HEK293 (cell line): ENCODE results near the gene TNFAIP2.
A peak's percentile ranks its signal among the peaks of the same experiment; 100 is the strongest.

Experiments
- CTCF ChIA-PET: fragments of 350-600 bp; formaldehyde crosslinking; extraction: SDS; loops from one replicate; lab custom pipeline; 2021; ENCODE audit warnings: antibody characterized with exemption; lab: Yijun Ruan, JAX
- POLR2A ChIA-PET: fragments of 300-600 bp; formaldehyde crosslinking; extraction: SDS; loops from one replicate; lab custom pipeline; 2020; ENCODE audit warnings: antibody characterized with exemption, inconsistent platforms; lab: Yijun Ruan, JAX
- H3K27ac ChIP-seq: fragments of 200-500 bp; sonication (Bioruptor generic); 2 replicates; pipeline ENCODE4 v1.5.1; 2014; ENCODE audit warnings: low read depth, low read length, control low read depth, inconsistent platforms; ENCODE audit errors: extremely low read depth
- H3K36me3 ChIP-seq, 2 experiments: fragments of 200-500 bp in 1 of 2; sonication (Bioruptor generic) in 1 of 2; 1 replicate in 1 of 2; 2 replicates in 1 of 2; pipeline ENCODE4 v1.5.1; 2014 to 2017; ENCODE audit warnings: inconsistent platforms in 2 of 2, low read length in 2 of 2; ENCODE audit not compliant: control insufficient read depth in 2 of 2, insufficient read depth in 1 of 2
- H3K4me1 ChIP-seq: fragments of 200-500 bp; sonication (Bioruptor generic); 2 replicates; pipeline ENCODE4 v1.5.1; 2014; ENCODE audit warnings: mild to moderate bottlenecking, low read length, inconsistent platforms; ENCODE audit not compliant: control insufficient read depth, insufficient read depth
- H3K4me3 ChIP-seq: 2 replicates; pipeline ENCODE4 v1.5.1; 2011; ENCODE audit warnings: low read depth, mild to moderate bottlenecking, control low read depth, low read length, moderate library complexity
- H3K9me3 ChIP-seq: fragments of 200-500 bp; sonication (Bioruptor generic); 2 replicates; pipeline ENCODE4 v1.5.1; 2014; ENCODE audit warnings: low read depth, low read length, inconsistent platforms; ENCODE audit not compliant: control insufficient read depth, insufficient read depth
- BCL11B ChIP-seq: fragments of 450-650 bp; formaldehyde crosslinking; IDR thresholded peaks from 2 replicates; pipeline ENCODE4 v1.5.1; 2016; ENCODE audit warnings: low read depth, missing biosample characterization, missing genetic modification characterization
- EGR2 ChIP-seq: fragments of 450-650 bp; formaldehyde crosslinking; IDR thresholded peaks from 2 replicates; pipeline ENCODE4 v1.5.1; 2016; ENCODE audit warnings: low read depth, missing biosample characterization, missing genetic modification characterization
- IKZF3 ChIP-seq: fragments of 450-650 bp; IDR thresholded peaks from 2 replicates; pipeline ENCODE4 v1.5.0; 2018; ENCODE audit warnings: missing biosample characterization, mild to moderate bottlenecking, missing genetic modification characterization, moderate library complexity
- KLF10 ChIP-seq: fragments of 450-650 bp; IDR thresholded peaks from 2 replicates; pipeline ENCODE4 v1.5.1; 2018; ENCODE audit warnings: missing biosample characterization, mild to moderate bottlenecking, missing genetic modification characterization
- PRDM1 ChIP-seq: fragments of 450-650 bp; formaldehyde crosslinking; IDR thresholded peaks from 2 replicates; pipeline ENCODE4; 2016; ENCODE audit warnings: missing biosample characterization, missing genetic modification characterization
- SALL2 ChIP-seq: fragments of 450-650 bp; formaldehyde crosslinking; IDR thresholded peaks from 2 replicates; pipeline ENCODE4 v1.5.0; 2017; ENCODE audit warnings: missing biosample characterization, mild to moderate bottlenecking, missing genetic modification characterization, borderline replicate concordance
- ZFHX2 ChIP-seq: fragments of 450-650 bp; formaldehyde crosslinking; conservative IDR thresholded peaks from 2 replicates; pipeline ENCODE4 v1.5.1; 2016; ENCODE audit warnings: missing biosample characterization, missing genetic modification characterization
- ZIC2 ChIP-seq: fragments of 450-650 bp; formaldehyde crosslinking; IDR thresholded peaks from 2 replicates; pipeline ENCODE4 v1.5.1; 2016; ENCODE audit warnings: missing biosample characterization, missing genetic modification characterization
- ZNF114 ChIP-seq: fragments of 450-650 bp; formaldehyde crosslinking; IDR thresholded peaks from 2 replicates; pipeline ENCODE4 v1.5.0; 2017; ENCODE audit warnings: missing biosample characterization, missing genetic modification characterization
- ZNF211 ChIP-seq: fragments of 450-650 bp; formaldehyde crosslinking; IDR thresholded peaks from 2 replicates; pipeline ENCODE4 v1.5.1; 2016; ENCODE audit warnings: low read depth, missing biosample characterization, missing genetic modification characterization
- ZNF48 ChIP-seq: fragments of 450-650 bp; formaldehyde crosslinking; IDR thresholded peaks from 2 replicates; pipeline ENCODE4 v1.5.1; 2016; ENCODE audit warnings: missing biosample characterization, missing genetic modification characterization
- ZNF544 ChIP-seq: fragments of 450-650 bp; formaldehyde crosslinking; IDR thresholded peaks from 2 replicates; pipeline ENCODE4 v1.5.0; 2017; ENCODE audit warnings: missing biosample characterization, missing genetic modification characterization
- ZNF549 ChIP-seq: fragments of 450-650 bp; IDR thresholded peaks from 2 replicates; pipeline ENCODE4 v1.5.1; 2018; ENCODE audit warnings: missing biosample characterization, missing genetic modification characterization, mild to moderate bottlenecking, inconsistent platforms, moderate library complexity
- ZNF777 ChIP-seq: fragments of 450-650 bp; formaldehyde crosslinking; IDR thresholded peaks from 2 replicates; pipeline ENCODE4 v1.5.1; 2017; ENCODE audit warnings: missing biosample characterization, missing genetic modification characterization, borderline replicate concordance
- ZNF843 ChIP-seq: fragments of 450-650 bp; formaldehyde crosslinking; IDR thresholded peaks from 2 replicates; pipeline ENCODE4 v1.5.1; 2016; ENCODE audit warnings: missing biosample characterization, missing genetic modification characterization
- TF ChIP-seq, protein P1 (sequence below): fragments of 450-650 bp; formaldehyde crosslinking; conservative IDR thresholded peaks from 2 replicates; pipeline ENCODE4 v1.5.1; 2016; ENCODE audit warnings: low read depth, missing biosample characterization, missing genetic modification characterization
- TF ChIP-seq, protein P2 (sequence below): fragments of 450-650 bp; IDR thresholded peaks from 2 replicates; pipeline ENCODE4 v1.5.1; 2018; ENCODE audit warnings: missing biosample characterization, mild to moderate bottlenecking, missing genetic modification characterization
- TF ChIP-seq, protein P3 (sequence below): fragments of 450-650 bp; formaldehyde crosslinking; IDR thresholded peaks from 2 replicates; pipeline ENCODE4 v1.5.1; 2016; ENCODE audit warnings: missing biosample characterization, missing genetic modification characterization, borderline replicate concordance
- TF ChIP-seq, protein P4 (sequence below): fragments of 450-650 bp; formaldehyde crosslinking; IDR thresholded peaks from 2 replicates; pipeline ENCODE4 v1.5.1; 2017; ENCODE audit warnings: missing biosample characterization, missing genetic modification characterization

The TNFAIP2 gene

DNA sequence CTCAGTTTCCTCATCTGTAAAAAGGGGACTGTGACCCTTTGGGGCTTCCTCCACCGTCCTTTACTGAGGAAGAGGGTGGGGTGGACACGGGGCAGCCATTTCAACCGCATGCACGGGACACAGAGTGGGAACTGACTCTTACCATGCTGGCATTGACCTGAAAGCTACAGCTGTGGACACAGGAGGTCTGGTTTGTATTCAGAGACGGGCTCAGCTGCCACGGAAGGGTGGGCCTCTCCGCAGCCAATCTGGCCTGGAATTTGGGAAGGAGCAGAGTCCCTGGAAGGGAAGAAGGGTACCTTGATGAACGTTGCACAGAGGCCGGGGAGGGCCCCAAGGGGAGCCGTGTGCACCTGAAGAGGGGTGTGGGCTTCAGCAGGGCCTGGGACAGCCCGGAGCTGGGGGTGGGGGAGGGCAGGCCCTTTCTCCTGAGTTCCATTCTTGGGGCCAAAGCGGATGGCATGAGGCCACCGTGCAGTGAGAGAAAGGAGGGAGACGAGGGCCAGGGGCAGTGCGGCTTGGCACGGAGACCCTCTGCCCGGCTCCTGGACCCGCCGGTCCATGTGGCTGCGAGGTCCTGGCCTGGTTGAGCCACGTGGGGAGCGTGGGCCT is 14.5 kb downstream of the TNFAIP2 start (continued):
- TF ChIP-seq, protein P1, sequence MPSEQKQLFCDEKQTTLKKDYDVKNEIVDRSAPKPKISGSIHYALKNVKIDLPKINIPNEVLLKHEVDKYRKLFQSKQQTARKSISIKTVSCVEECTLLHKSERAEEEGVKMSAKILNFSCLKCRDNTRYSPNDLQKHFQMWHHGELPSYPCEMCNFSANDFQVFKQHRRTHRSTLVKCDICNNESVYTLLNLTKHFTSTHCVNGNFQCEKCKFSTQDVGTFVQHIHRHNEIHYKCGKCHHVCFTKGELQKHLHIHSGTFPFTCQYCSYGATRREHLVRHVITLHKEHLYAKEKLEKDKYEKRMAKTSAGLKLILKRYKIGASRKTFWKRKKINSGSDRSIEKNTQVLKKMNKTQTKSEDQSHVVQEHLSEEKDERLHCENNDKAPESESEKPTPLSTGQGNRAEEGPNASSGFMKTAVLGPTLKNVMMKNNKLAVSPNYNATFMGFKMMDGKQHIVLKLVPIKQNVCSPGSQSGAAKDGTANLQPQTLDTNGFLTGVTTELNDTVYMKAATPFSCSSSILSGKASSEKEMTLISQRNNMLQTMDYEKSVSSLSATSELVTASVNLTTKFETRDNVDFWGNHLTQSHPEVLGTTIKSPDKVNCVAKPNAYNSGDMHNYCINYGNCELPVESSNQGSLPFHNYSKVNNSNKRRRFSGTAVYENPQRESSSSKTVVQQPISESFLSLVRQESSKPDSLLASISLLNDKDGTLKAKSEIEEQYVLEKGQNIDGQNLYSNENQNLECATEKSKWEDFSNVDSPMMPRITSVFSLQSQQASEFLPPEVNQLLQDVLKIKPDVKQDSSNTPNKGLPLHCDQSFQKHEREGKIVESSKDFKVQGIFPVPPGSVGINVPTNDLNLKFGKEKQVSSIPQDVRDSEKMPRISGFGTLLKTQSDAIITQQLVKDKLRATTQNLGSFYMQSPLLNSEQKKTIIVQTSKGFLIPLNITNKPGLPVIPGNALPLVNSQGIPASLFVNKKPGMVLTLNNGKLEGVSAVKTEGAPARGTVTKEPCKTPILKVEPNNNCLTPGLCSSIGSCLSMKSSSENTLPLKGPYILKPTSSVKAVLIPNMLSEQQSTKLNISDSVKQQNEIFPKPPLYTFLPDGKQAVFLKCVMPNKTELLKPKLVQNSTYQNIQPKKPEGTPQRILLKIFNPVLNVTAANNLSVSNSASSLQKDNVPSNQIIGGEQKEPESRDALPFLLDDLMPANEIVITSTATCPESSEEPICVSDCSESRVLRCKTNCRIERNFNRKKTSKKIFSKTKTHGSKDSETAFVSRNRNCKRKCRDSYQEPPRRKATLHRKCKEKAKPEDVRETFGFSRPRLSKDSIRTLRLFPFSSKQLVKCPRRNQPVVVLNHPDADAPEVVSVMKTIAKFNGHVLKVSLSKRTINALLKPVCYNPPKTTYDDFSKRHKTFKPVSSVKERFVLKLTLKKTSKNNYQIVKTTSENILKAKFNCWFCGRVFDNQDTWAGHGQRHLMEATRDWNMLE (tag by site-specific recombination): no peak
- TF ChIP-seq, protein P2, sequence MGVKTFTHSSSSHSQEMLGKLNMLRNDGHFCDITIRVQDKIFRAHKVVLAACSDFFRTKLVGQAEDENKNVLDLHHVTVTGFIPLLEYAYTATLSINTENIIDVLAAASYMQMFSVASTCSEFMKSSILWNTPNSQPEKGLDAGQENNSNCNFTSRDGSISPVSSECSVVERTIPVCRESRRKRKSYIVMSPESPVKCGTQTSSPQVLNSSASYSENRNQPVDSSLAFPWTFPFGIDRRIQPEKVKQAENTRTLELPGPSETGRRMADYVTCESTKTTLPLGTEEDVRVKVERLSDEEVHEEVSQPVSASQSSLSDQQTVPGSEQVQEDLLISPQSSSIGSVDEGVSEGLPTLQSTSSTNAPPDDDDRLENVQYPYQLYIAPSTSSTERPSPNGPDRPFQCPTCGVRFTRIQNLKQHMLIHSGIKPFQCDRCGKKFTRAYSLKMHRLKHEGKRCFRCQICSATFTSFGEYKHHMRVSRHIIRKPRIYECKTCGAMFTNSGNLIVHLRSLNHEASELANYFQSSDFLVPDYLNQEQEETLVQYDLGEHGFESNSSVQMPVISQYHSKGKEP (tag by site-specific recombination): no peak
- TF ChIP-seq, protein P3, sequence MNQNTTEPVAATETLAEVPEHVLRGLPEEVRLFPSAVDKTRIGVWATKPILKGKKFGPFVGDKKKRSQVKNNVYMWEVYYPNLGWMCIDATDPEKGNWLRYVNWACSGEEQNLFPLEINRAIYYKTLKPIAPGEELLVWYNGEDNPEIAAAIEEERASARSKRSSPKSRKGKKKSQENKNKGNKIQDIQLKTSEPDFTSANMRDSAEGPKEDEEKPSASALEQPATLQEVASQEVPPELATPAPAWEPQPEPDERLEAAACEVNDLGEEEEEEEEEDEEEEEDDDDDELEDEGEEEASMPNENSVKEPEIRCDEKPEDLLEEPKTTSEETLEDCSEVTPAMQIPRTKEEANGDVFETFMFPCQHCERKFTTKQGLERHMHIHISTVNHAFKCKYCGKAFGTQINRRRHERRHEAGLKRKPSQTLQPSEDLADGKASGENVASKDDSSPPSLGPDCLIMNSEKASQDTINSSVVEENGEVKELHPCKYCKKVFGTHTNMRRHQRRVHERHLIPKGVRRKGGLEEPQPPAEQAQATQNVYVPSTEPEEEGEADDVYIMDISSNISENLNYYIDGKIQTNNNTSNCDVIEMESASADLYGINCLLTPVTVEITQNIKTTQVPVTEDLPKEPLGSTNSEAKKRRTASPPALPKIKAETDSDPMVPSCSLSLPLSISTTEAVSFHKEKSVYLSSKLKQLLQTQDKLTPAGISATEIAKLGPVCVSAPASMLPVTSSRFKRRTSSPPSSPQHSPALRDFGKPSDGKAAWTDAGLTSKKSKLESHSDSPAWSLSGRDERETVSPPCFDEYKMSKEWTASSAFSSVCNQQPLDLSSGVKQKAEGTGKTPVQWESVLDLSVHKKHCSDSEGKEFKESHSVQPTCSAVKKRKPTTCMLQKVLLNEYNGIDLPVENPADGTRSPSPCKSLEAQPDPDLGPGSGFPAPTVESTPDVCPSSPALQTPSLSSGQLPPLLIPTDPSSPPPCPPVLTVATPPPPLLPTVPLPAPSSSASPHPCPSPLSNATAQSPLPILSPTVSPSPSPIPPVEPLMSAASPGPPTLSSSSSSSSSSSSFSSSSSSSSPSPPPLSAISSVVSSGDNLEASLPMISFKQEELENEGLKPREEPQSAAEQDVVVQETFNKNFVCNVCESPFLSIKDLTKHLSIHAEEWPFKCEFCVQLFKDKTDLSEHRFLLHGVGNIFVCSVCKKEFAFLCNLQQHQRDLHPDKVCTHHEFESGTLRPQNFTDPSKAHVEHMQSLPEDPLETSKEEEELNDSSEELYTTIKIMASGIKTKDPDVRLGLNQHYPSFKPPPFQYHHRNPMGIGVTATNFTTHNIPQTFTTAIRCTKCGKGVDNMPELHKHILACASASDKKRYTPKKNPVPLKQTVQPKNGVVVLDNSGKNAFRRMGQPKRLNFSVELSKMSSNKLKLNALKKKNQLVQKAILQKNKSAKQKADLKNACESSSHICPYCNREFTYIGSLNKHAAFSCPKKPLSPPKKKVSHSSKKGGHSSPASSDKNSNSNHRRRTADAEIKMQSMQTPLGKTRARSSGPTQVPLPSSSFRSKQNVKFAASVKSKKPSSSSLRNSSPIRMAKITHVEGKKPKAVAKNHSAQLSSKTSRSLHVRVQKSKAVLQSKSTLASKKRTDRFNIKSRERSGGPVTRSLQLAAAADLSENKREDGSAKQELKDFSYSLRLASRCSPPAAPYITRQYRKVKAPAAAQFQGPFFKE: no peak
- TF ChIP-seq SALL2 (tag by site-specific recombination) (no peak), ZNF549 (tag by site-specific recombination) (no peak), BCL11B (tag by site-specific recombination) (no peak)

DNA sequence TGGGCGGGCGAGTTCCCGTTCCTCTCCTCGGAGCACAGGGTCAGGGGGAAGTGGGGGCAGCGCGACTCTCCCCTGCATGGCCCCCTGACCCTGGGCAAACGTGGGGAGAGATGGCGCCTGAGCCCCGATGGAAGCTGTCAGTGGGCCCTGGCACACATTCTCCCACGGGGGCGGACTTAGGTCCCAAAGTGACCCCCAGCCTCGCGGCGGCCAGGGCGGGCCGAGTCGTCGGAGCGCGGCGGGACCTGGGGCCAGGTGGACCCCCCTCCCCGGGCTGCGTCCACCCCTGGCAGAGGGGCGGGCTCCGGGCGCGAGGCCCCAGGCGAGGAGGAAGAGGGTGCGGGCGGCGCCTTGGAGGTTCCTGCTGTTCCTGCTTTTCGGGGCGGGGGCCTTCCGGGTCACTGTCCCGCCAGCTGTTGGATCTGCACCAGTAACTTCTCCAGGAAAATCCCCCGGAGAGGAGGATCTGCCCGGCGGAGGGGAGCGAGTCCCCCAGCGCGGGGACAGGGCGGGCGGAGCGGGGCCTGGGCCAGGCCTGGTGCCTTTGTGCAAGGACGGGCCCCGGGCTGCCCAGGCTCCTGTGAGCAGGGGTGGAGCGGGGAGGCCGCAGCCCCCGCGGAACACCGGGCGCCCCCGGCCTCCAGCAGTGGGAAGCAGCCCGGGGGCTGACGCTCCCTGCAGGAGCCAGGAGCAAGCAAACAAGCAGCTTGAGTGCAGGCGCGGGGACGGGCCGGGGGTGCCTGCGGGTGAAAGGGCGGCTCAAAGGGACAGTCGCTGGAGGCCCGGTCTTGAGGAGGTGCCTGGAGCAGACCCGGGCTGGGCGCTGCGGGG is 15.3 kb downstream of the TNFAIP2 start:
- no peak overlapping the region for H3K27ac ChIP-seq
- ChIA-PET CTCF (interaction anchor here (5.1 kb wide), 1 partner anchor 33 kb away, joined by 80 read pairs; no protein-coding TSS in a partner anchor), POLR2A (no interaction called here)
- no peaks in the 10 kb centered on the region for H3K9me3 ChIP-seq
- H3K4me3 ChIP-seq: no peak overlapping the region
- no peaks in the 10 kb centered on the region for H3K4me1 ChIP-seq
- H3K36me3 ChIP-seq: peaks cover 0 to 15% of the 10 kb centered on the region in 2 experiments; a peak in 1 of 3 replicates
- no peak for TF ChIP-seq ZNF843 (tag by site-specific recombination)
- TF ChIP-seq ZNF114 (tag by site-specific recombination): no peak
- no peak for TF ChIP-seq PRDM1 (tag by site-specific recombination)
- TF ChIP-seq ZIC2 (tag by site-specific recombination): peak; percentile 56
- TF ChIP-seq EGR2: peak; percentile 65
- no peak for TF ChIP-seq ZNF777 (tag by site-specific recombination)
- TF ChIP-seq, protein P4, sequence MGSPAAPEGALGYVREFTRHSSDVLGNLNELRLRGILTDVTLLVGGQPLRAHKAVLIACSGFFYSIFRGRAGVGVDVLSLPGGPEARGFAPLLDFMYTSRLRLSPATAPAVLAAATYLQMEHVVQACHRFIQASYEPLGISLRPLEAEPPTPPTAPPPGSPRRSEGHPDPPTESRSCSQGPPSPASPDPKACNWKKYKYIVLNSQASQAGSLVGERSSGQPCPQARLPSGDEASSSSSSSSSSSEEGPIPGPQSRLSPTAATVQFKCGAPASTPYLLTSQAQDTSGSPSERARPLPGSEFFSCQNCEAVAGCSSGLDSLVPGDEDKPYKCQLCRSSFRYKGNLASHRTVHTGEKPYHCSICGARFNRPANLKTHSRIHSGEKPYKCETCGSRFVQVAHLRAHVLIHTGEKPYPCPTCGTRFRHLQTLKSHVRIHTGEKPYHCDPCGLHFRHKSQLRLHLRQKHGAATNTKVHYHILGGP: no peak
- peak; percentile 69 for TF ChIP-seq ZFHX2 (tag by site-specific recombination)
- TF ChIP-seq IKZF3: no peak
- no peak for TF ChIP-seq ZNF544 (tag by site-specific recombination)
- no peak for TF ChIP-seq ZNF211 (tag by site-specific recombination)
- TF ChIP-seq ZNF48: no peak
- TF ChIP-seq KLF10 (tag by site-specific recombination): no peak
